Esophagus muscularis mucosa (tissue), 4 donors: Measurements from ENCODE around the gene RGS19. TPM values are rescaled to one million over a fixed set of nuclear protein-coding genes. Genes with fewer than 3 reads are reported as not detected.

Experiments
- DNase-seq: peaks from one replicate; pipeline ENCODE4 v3.0.0-alpha.2; 2017; ENCODE audit errors: extremely low spot score
- H3K27ac ChIP-seq, 4 donors: fragments of 200-600 bp; sonication (generic); replicated peaks in 1 of 4; 1 replicate in 3 of 4; 2 replicates in 1 of 4; pipeline ENCODE4 v1.5.1; 2016 to 2019; ENCODE audit warnings: mild to moderate bottlenecking in 1 of 4
- H3K27me3 ChIP-seq, 4 donors: fragments of 200-600 bp; sonication (generic); one replicate each; pipeline versions ENCODE4 v1.5.1 to v1.6.0; 2016 to 2019
- H3K36me3 ChIP-seq, 4 donors: fragments of 200-600 bp; sonication (generic); one replicate each; pipeline ENCODE4 v1.5.1; 2016 to 2019
- H3K4me1 ChIP-seq, 4 donors: fragments of 200-600 bp; sonication (generic); one replicate each; pipeline ENCODE4 v1.5.1; 2016 to 2019
- H3K4me3 ChIP-seq, 4 donors: fragments of 200-600 bp; sonication (generic); 1 replicate in 2 of 4; 2 replicates in 2 of 4; pipeline ENCODE4 v1.5.1; 2016 to 2019; ENCODE audit warnings: mild to moderate bottlenecking in 4 of 4, moderate library complexity in 1 of 4
- H3K9me3 ChIP-seq, 4 donors: fragments of 200-600 bp; sonication (generic); 1 replicate in 3 of 4; 2 replicates in 1 of 4; pipeline ENCODE4 v1.5.1; 2016 to 2019
- EP300 ChIP-seq: sonication (generic); formaldehyde crosslinking; IDR thresholded peaks from one replicate; pipeline ENCODE4 v1.6.1; 2017; ENCODE audit warnings: antibody characterized with exemption
- POLR2A ChIP-seq: fragments of 450-650 bp; IDR thresholded peaks from one replicate; pipeline ENCODE4 v1.6.1; 2017; ENCODE audit warnings: antibody characterized with exemption, moderate library complexity, mild to moderate bottlenecking, low read depth
- POLR2AphosphoS5 ChIP-seq, 2 donors: sonication (generic); formaldehyde crosslinking; IDR thresholded peaks; one replicate each; pipeline ENCODE4 v1.6.1; 2017; ENCODE audit warnings: antibody characterized with exemption in 2 of 2
- WGBS: methylation state at CpG from one replicate; pipeline ENCODE4 v1.1.5; 2018; 5-methylcytosine and 5-hydroxymethylcytosine counted together
- intact Hi-C: fragments of 100-400 bp; cut with DNase I; formaldehyde crosslinking; loops from one replicate; pipeline ENCODE4 v1.15.1; 2023
- total RNA-seq, 4 donors: library from RNA; depleted of rRNA; stranded (reverse); fragments of >200 nt; gene quantifications; one replicate each; pipeline versions ENCODE4 v1.1.0 to v1.2.1, GENCODE V29; 2016
- TF ChIP-seq, protein P1 (sequence below), 3 experiments: fragments of 200-600 bp in 2 of 3; fragments of 450-650 bp in 1 of 3; sonication (generic) in 2 of 3; IDR thresholded peaks; one replicate each; pipeline ENCODE4 v1.5.1; 2017 to 2019; ENCODE audit warnings: antibody characterized with exemption in 3 of 3, mild to moderate bottlenecking in 2 of 3, moderate library complexity in 1 of 3

The RGS19 gene
- total RNA-seq, 4 donors from 2014 or later, result 11.4 to 17.7 (median 12.7) TPM

- Histone ChIP-seq H3K27ac (peak overlapping the region; percentile 42 to 76 (median 72)), H3K4me3 (peak overlapping the region in 1 of 4 donors; percentile 45), H3K27me3 (peaks cover 0 to 67% (median 8%) of the 10 kb centered on the region in 4 donors), H3K4me1 (peaks cover 27 to 48% (median 44%) of the 10 kb centered on the region in 4 donors), H3K36me3 (no peaks in the 10 kb centered on the region), H3K9me3 (no peaks in the 10 kb centered on the region)
- DNase-seq, result no peak
- 33% methylated on average over 7 of the region's 7 CpGs for WGBS
- TF ChIP-seq POLR2A, result no peak
- no peak for TF ChIP-seq POLR2AphosphoS5 (IDR thresholded peaks at IDR 0.05)
- no peak for TF ChIP-seq EP300
- TF ChIP-seq, protein P1, sequence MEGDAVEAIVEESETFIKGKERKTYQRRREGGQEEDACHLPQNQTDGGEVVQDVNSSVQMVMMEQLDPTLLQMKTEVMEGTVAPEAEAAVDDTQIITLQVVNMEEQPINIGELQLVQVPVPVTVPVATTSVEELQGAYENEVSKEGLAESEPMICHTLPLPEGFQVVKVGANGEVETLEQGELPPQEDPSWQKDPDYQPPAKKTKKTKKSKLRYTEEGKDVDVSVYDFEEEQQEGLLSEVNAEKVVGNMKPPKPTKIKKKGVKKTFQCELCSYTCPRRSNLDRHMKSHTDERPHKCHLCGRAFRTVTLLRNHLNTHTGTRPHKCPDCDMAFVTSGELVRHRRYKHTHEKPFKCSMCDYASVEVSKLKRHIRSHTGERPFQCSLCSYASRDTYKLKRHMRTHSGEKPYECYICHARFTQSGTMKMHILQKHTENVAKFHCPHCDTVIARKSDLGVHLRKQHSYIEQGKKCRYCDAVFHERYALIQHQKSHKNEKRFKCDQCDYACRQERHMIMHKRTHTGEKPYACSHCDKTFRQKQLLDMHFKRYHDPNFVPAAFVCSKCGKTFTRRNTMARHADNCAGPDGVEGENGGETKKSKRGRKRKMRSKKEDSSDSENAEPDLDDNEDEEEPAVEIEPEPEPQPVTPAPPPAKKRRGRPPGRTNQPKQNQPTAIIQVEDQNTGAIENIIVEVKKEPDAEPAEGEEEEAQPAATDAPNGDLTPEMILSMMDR (IDR thresholded peaks at IDR 0.05), result no peak
- intact Hi-C loops, result no loop called here
These were observed 22.8 kb downstream of the RGS19 start for GRCh38 chr20:64056639-64056888.

- no peak for DNase-seq
- Histone ChIP-seq H3K4me3 (peak overlapping the region in 1 of 4 donors; percentile 29), H3K4me1 (peaks cover 27 to 48% (median 44%) of the 10 kb centered on the region in 4 donors), H3K9me3 (no peaks in the 10 kb centered on the region), H3K36me3 (no peaks in the 10 kb centered on the region), H3K27ac (peak overlapping the region; percentile 42 to 76 (median 72)), H3K27me3 (peaks cover 0 to 72% (median 10%) of the 10 kb centered on the region in 4 donors)
- WGBS, result 30% methylated on average over 6 of the region's 22 CpGs
- intact Hi-C loops, result no loop called here
- TF ChIP-seq POLR2AphosphoS5 (IDR thresholded peaks at IDR 0.05) (peak in 1 of 2 donors; percentile 41), EP300 (no peak)
These were observed 23.3 kb downstream of the RGS19 start for GRCh38 chr20:64055893-64056638.

GRCh38 chr20:64055396-64055892 is 23.9 kb downstream of the RGS19 start:
- H3K9me3 ChIP-seq, result no peaks in the 10 kb centered on the region
- no peak for TF ChIP-seq EP300
- TF ChIP-seq POLR2A, result no peak
- TF ChIP-seq, protein P1 (IDR thresholded peaks at IDR 0.05), result no peak
- no peak for TF ChIP-seq POLR2AphosphoS5 (IDR thresholded peaks at IDR 0.05)
- peak overlapping the region in 3 of 4 donors; percentile 70 to 76 (median 75) for H3K27ac ChIP-seq
- H3K36me3 ChIP-seq, result no peaks in the 10 kb centered on the region
- peaks cover 0 to 78% (median 16%) of the 10 kb centered on the region in 4 donors for H3K27me3 ChIP-seq
- H3K4me3 ChIP-seq, result no peak overlapping the region
- H3K4me1 ChIP-seq, result peaks cover 27 to 51% (median 46%) of the 10 kb centered on the region in 4 donors
- intact Hi-C loops, result no loop called here
- 71% methylated on average over 9 of the region's 9 CpGs for WGBS
- DNase-seq, result no peak

DNA sequence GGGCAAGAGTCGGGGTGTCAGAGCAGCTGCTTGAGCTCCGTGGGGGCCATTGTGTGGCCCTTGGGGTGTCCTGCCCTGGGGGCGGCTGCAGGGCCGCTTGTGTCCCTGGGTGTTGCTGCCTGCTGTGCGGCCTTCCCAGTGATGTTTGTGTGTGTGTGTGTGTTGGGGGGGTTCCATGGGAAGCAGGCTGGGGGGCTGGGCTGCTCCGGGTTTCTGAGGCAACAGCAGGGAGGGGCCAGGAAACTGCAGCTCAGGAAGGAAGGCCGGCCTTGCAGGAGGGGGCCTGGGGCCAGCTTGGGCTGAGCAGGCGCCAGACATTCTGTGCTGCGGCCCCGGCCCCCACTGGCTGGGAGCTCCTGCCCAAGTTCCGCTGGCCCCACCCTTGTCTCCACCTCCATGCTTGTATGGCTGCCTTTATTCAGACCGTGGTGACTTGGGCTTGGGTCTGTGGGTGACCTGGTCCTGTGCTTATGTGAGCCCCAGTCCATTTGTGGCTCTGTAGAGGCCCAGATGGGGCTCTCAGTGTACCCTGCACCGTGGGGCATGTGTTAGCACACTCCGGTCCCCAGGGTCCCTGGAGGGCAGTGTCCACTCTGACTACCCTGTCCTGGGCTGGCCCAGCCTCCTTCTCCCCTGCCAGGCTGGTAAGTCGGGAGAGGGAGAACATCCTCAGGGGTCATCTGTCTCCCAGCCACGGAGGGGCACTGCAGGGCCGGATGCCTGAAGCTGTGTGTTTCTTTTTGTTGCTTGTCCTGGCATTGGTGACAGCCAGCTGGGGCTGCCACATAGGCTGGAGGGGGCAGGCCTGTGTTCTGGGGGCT is 25.3 kb downstream of the RGS19 start:
- Histone ChIP-seq H3K4me1 (peaks cover 30 to 63% (median 54%) of the 10 kb centered on the region in 4 donors), H3K9me3 (no peaks in the 10 kb centered on the region), H3K36me3 (no peaks in the 10 kb centered on the region), H3K4me3 (peak overlapping the region in 2 of 4 donors; percentile 12 to 22), H3K27ac (peak overlapping the region in 3 of 4 donors; percentile 70 to 77 (median 76)), H3K27me3 (peaks cover 0 to 92% (median 26%) of the 10 kb centered on the region in 4 donors)
- intact Hi-C loops, result no loop called here
- TF ChIP-seq POLR2AphosphoS5 (IDR thresholded peaks at IDR 0.05) (peak; percentile 23 to 28), POLR2A (no peak)
- WGBS, result 43% methylated on average over 9 of the region's 17 CpGs
- no peak for DNase-seq

GRCh38 chr20:64052987-64053840 is 26.1 kb downstream of the RGS19 start:
- Histone ChIP-seq H3K4me1 (peaks cover 30 to 71% (median 61%) of the 10 kb centered on the region in 4 donors), H3K9me3 (no peaks in the 10 kb centered on the region), H3K36me3 (peaks cover 0 to under 1% (median 0%) of the 10 kb centered on the region in 4 donors), H3K27ac (peak overlapping the region; percentile 49 to 77 (median 68)), H3K4me3 (peak overlapping the region in 2 of 4 donors; percentile 12 to 22), H3K27me3 (peaks cover 0 to 98% (median 26%) of the 10 kb centered on the region in 4 donors)
- WGBS, result 88% methylated on average over 28 of the region's 33 CpGs
- intact Hi-C loops, result no loop called here
- DNase-seq, result no peak
- TF ChIP-seq, protein P1 (IDR thresholded peaks at IDR 0.05), result no peak
- TF ChIP-seq POLR2AphosphoS5 (IDR thresholded peaks at IDR 0.05), result no peak
- no peak for TF ChIP-seq POLR2A
- TF ChIP-seq EP300, result no peak
